Activated CD4-positive, alpha-beta T cell treated with anti-CD3 and anti-CD28 coated beads, Interleukin-2, amount 50 U/mL, for 24 hours (primary cell): ENCODE results near the gene RABGAP1.

Experiments used
- DNase-seq, 2 donors: peaks; one replicate each; pipeline ENCODE4 v3.0.0-alpha.2; 2020; ENCODE audit warnings: low read depth in 1 of 2, low spot score in 1 of 2

Gene RABGAP1

DNA sequence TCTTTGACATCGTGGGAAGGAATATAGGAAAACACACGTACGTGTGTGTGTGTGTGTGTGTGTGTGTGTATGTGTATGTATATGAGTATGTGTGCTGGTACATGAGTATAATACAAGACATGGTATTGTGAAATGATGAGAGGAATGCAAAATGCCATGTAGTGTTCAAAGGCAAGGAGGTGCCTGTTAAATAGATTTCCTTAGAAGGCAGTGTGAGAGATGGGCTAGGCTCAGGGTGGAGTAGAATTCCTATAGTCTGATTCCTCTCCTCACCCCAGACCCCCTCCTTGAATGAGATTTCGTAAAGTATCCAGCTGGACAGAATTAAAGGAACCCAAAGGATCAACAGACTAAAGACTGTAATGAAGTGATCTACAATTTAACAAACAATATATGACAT is 103.8 kb downstream of the RABGAP1 start:
- DNase-seq = no peak

DNA sequence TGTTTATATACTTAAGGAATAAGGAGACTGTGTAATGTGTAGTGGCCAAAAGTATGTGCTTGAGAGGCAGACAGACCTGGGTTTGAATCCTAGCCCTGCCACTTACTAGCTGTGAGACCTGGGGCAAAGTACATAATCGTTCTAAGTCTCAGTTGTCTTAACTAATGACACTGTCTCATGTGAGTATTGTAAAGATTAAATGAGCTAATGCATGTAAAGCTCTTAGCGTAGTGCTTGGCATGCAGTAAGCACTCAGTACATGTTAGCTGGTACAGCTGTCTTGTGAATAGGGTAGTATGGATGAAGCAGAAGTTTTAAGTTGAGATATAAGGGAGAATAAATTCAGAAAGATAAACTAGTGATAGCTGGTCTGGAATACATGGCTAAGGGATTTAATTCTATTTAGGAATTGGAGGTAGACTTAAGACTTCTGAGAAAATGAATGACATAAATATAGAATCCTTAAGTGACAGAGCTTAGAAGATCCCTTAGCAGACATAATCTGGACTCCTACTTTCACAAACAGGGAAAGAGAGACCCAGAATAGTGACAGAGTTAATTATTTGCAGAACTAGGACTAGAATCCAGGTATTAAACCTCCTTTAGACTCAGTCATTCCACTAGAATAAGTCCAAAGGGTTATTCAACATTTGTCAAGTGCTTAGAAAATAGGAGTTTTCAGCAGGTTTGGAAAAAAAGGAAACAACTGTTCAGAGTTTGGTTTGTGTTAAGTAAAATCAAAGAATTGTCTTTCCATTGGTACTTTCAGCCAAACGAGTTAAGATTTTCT is 105.8 kb downstream of the RABGAP1 start:
- no peak for DNase-seq

DNA sequence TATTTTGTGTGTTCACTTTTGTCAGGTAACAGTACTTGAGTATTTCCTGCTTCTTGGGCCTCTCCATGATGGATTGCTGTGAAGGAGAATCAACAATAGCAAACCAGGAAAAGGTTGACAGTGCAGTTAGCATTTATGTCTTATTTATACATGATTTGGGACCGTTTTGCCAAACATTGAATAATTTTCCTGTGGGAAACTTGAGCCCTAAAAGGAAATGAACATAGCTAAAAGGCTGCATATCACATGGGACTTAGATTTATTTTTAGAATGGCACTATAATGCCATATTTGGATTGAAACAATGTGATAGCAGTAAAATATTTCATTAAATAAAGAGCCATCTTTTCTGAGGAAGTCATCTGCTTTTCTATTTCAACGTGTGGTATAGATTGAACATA is 107.9 kb downstream of the RABGAP1 start:
- no peak for DNase-seq

DNA sequence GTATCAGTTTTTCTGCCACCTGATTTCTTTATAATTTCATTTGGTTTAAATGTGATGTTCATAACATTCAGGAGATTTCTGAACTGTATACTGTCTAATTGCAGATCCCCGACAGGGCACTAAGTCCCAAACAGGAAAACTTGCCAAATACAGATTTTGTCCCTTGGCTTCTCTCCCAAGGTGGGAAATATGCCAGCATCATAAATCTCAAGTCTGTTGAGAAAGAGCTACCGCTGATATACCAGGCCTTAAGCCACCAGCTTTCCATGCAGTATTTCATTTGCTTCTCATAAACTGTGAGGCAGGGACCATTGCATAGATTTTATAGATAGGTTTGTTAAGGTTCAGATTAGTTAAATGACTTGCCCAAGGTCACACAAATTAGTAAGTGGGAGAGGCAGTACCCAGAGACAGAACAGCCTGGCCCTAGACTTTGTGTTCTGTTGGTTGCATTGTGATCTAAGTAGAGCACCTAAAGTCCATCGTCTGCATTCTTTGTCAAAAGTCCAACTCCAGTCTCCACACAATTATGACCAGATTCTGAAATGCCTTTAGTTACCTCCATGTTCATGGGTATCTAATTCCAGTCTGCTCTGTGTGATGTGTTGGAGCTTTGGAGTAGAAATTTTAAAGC is 108.9 kb downstream of the RABGAP1 start:
- DNase-seq = no peak

DNA sequence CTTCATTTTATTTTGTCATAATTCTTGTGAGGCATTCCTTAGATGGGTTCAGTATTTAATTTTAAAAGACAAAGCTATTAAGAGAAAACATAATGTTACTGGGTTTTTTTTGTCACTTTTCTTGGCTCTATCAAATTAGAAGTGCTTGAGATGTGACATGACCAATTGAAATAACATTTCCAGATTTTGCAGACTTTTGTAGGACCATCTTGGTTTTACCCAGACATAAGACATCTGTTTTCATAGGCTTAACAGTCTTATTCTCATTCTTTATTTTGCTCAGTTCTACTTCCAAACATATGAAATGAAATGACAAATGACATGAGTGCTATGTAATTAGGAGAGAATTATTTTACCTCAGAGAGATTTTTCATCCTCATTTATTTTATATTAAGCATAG is 112.2 kb downstream of the RABGAP1 start:
- DNase-seq = no peak

DNA sequence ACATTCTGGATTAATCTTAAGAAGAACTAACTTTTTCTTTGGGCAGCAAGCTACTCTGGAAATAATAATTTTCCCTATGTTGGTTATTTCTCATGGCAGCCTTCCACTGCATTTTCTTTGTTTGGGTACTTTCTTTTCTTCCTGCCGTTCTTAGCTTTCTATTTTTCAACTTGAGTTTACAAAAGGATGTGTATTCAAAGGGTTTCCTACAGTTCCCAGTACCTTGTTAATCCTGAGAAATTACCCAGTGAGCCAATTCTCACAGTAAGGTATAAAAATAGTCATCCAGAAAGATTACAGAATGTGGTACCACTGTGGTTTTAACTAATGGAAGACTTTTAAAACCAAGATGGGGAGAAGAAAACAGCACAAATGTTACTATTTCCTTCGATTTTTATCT is 112.9 kb downstream of the RABGAP1 start:
- no peak for DNase-seq

DNA sequence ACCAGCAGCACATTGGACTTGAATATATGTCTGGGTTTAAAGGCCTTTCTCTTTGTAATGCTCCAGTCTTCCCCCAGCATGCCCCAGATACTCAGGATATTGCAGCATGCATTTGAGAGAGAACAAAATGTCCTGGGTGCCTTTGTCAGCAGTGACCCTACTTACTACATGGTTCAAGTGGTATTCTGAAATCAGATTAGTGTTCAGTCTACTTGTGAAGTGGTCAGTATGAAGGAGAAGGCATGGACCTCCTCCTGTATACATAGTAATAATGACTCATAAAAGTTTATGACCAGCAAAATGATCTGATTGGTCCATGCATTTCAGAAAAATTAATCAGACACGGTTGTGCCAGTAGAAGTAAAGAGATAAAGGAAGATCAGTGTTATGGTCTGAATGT is 118.0 kb downstream of the RABGAP1 start:
- DNase-seq = no peak

DNA sequence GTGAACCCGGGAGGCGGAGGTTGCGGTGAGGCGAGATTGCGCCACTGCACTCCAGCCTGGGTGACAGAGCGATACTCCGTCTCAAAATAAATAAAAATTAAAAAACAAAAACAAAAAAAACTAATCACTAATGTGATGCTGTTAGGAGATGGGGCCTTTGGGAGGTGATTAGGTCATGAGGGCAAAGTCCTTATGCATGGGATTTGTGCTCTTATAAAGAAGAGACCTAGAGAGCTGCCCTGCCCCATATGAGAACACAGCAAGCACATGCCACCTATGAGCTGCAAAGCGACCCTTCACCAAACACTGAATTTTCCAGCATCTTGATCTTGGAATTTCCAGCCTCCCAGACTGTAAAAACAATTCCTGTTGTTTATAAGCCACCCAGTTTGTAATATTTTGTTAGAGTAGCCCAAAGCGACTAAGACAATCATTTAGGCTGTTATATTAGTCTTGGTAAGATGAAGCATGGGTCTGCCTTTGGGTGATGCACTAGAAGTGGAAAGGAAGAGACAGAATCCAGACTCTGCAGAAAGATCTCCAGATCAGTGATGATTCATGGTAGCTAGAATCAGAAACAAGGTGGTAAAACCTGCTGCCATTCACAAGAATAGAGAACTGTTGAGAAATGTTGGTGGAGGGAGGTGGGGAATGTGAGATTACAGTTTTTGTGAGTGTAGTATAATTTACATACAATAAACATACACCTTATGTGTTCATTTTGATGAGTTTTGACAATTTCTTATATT is 118.8 kb downstream of the RABGAP1 start:
- DNase-seq = no peak

DNA sequence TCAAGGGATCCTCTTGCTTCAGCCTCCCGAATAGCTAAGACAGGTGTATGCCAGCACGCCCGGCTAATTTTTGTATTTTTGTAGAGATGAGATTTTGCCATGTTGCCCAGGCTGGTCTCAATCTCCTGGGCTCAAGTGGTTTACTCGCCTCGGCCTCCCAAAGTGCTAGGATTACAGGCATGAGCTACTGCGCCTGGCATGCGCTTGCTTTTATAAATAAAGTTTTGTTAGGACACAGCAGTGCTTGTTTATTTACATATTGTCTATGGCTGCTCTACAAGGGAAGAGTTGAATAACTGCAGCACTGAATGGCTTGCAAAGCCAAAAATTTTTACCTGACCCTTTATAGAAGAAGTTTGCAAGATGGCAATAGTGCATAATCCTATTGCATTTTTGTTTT is 120.4 kb downstream of the RABGAP1 start:
- DNase-seq = no peak

DNA sequence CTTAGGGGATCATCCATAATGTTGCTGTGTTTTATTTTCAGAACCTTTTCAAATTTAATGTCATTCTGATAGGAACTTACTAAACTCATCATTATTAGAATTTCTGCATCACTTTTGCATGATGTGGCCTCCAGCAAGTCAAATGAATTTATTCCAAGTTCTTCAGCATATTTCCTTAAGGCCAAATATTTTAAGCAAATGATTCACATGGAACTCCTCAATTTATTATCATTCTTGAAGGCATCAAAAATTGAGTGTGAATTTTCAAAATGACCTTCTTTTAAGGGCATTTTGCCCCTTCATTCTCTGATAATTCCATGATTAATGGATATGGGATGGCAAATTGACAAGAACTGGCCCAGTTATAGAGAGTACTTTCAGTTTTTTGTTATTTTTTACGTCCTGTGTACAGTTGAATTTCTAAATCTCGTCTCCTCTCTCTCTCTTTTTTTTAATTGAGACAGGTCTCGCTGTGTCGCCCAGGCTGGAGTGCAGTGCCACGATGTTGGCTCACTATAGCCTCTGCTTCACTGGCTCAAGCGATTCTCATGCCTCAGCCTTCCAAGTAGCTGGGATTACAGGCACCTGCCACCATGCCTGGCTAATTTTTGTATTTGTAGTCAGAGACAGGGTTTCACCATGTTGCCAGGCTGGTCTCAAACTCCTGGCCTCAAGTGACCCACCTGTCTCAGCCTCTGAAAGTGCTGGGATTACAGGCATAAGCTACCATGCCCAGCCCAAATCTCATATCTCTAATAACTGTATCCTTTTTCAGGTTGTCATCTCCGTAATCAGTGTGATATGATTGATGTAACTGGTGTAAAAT is 121.7 kb downstream of the RABGAP1 start:
- DNase-seq = no peak

DNA sequence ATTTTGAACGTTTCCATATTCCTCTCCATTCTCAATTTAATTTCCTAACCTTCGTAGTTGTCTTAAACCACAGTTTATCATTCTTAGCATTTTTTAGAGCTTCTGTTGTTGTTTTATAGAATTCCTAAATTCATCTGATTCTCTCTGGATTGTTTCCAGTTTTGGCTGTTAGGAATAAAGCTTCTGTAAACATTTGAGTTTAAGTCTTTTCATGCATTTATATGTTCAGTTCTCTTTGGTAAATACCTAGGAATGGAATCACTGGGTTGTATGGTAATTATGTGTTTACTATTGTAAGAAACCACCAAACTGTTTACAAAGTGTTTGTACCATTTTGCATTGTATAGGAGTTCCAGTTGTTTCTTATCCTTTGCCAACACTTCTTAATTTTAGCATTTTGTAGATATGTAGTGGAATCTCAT is 122.4 kb downstream of the RABGAP1 start:
- no peak for DNase-seq

DNA sequence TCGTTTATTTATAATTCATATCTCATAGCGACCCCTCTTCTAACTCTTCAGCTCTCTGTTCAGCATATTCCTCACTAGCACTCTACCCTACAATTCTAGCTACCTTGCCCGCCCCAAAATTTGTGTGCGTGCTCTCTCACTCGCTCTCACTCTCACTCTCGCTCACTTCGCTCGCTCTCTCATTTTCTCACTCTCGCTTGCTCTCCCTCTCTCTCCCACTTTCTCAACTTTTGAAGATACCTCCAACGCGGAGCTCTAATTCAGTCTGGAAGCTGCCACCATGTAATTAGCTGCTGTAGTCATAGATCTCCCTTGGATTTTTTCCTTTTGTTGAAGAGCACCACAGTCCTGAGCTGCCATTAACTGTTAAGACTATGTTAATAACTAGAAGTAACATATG is 123.1 kb downstream of the RABGAP1 start:
- no peak for DNase-seq

DNA sequence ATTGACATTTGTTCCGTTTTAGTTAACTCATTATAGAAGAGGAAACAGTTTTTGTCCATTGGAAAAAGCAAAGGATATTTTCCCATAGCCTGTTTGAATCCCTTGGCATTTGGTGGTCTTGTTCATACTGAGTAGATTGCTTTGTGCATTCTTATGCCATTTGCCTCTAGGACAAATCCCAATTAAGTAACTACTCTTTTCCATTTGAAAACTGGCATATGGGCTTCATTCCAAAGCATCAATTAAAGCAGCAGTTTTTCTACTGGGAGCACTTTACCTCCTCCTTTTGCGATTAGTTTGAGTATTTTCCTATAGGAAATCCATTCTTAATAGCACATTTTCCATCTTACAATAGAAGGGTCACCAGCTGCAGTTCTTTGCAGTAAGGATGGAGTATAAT is 123.9 kb downstream of the RABGAP1 start:
- DNase-seq = no peak

DNA sequence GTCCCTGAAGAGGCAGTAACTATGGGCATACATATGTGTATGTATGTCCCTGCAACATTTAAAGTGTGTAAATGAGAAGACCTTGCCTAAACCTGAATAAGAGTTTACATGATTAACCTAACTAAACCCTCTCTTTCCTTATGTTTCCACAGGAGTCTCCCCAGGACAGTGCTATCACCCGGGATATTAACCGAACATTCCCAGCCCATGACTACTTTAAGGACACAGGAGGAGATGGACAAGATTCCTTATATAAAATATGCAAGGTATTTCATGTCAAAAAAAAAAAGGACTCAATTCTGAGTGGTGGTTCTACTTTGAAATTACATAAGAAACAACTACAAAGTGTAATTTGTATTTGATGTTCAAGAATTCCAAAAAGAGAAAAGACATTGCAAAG is 124.4 kb downstream of the RABGAP1 start:
- no peak for DNase-seq

DNA sequence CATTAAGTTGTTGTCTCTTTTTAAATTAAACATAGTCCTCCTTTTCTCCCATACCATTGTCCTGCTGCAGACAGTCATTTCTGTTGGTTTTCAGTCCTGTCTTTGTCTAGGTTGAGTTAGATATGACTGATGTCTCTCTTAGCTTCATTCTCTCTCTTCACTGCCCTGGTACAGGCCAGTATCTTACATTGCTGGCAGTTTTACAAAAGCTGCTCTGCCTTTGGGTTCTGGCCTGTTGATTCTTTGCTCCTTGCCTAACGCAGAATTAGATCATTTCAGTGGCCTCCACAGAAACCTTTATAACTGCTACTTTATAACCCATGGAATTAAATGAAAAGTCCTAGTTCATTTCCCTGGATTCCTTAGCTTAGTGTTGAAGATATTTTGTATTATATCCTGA is 126.3 kb downstream of the RABGAP1 start:
- no peak for DNase-seq

DNA sequence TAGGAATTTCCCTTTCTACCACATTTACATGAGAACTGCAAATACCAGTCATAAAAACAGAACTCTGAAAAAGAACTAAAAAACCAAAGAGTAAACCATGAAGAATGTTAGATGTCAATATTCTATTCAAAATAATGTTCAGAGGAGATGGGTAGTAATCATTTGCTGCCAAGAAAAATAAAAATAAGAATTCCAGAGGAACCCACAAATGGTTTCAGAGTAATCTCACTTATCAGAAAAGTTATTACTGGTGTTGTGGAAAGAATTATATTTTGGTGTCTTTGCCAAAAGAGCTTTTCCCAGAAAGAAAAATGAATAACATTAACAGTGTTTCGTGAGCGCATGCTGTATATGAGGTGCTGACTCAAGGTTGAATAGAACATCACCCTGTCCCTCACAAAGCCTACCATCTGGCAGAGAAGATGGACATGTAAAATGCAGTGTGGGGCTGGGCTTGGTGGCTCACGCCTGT is 128.2 kb downstream of the RABGAP1 start:
- DNase-seq = no peak

DNA sequence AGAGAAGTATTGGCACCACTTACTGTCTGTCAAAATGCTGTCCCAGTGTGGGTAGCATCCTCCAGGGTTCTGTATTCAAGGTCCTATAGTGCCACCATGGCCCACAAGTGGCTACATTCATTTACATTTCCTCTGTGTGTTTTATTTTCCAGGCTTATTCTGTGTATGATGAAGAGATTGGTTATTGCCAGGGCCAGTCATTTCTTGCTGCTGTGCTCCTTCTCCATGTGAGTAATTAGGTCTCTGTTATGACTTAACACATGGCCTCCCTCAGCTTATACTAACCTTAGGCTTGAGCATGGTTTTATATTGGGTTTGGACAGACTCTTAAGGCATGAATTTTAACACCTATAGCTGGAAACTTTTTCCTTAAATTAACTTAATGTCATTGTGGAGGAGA is 129.4 kb downstream of the RABGAP1 start:
- DNase-seq = no peak

DNA sequence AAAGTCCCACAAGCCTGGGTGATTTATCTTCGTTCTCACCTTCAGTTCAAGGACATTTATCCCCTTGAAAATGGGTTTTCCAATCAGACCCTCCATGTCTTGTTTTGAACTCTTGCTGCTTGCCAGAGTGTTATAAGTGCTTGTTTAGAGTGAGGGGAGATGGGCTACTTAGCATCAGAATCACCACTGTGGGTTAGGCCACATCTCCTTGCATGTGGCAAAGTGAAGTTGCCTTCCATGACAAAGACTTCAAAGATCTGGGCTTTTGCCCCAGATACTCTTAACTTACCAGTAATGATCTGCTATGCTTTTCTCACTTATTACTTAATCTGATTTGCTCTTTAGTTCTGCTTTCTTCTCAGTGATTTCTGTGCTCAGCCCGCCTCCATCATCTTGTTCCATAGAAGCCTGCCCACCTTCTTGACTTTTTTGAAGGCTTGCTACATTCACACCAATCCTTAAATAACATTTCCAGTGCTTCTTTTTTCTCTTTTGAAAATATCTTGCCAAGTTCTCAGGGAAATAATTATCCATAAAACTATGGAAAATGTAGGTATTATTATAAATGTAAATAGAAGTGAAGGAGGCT is 131.7 kb downstream of the RABGAP1 start:
- no peak for DNase-seq

DNA sequence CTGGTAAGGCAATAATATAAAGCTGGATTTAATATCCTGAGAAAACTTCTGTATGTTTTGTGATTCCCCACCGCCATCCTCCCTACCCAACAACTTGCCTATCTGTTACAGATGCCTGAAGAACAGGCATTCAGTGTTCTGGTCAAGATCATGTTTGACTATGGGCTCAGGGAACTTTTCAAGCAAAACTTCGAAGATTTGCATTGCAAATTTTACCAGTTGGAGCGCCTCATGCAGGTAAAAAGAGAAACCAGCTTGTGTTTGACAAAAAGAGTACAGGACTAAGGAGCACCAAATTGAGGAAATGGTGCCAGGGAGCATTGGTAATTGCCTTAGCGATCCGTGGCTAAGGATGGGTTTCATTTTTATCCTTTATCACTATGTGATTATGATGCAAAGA is 132.6 kb downstream of the RABGAP1 start:
- no peak for DNase-seq

DNA sequence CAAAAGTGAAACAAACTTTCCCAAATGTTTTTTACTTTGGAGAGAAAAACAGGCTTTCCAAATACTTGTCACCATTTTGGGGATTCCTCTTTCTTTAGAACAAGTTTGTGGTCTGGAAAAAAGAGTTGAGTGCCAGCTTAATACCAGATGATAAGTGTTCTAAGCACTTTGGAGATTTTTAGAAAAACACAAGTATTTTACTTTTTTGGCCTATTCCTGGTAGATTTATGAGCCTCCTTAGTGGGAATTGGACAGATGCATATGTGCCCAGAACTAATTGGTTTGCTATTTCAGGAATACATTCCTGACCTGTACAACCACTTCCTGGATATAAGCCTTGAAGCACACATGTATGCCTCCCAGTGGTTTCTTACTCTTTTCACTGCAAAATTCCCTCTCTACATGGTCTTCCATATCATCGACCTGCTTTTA is 133.2 kb downstream of the RABGAP1 start:
- no peak for DNase-seq

DNA sequence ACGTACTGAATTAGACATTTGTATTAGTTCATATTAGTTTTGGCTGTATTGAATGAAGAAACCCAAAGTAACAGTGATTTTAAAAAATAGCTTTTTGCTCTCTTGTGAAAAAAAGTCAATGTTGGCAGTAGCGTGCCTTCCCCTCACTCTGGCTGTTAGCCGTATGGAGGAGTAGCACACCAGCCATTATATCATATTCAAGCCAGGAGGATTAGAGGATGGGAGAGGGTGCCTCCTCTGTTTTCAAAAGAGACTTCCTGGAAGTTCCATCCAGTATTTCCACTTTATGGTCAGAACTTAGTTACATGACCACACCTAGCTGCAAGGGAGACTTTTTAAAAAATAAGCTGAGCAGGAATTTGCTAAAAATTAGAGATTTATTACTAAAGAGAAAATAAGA is 133.8 kb downstream of the RABGAP1 start:
- DNase-seq = no peak
